ENCODE measurements around the gene HSD11B2.

The HSD11B2 gene

GRCh38 chr16:67396159-67397035, 34.5 kb upstream of the HSD11B2 start:
- DNase-seq, result peak; percentile 72

- DNase-seq, result no peak
These were observed 33.7 kb upstream of the HSD11B2 start for GRCh38 chr16:67397036-67397801.

GRCh38 chr16:67397812-67398545, 32.9 kb upstream of the HSD11B2 start:
- no peak for DNase-seq

GRCh38 chr16:67398546-67399217, 32.2 kb upstream of the HSD11B2 start:
- DNase-seq, result no peak

- DNase-seq, result no peak
These were observed 31.6 kb upstream of the HSD11B2 start for GRCh38 chr16:67399218-67399733.

- DNase-seq, result no peak
These were observed 30.9 kb upstream of the HSD11B2 start for GRCh38 chr16:67399749-67400704.

GRCh38 chr16:67400901-67401300, 30.0 kb upstream of the HSD11B2 start:
- DNase-seq, result no peak

- no peak for DNase-seq
These were observed 26.9 kb upstream of the HSD11B2 start for GRCh38 chr16:67403976-67404555.

GRCh38 chr16:67404740-67405226, 26.1 kb upstream of the HSD11B2 start:
- peak; percentile 7 for DNase-seq

GRCh38 chr16:67405336-67405735, 25.6 kb upstream of the HSD11B2 start:
- DNase-seq, result no peak

GRCh38 chr16:67406111-67406971, 24.6 kb upstream of the HSD11B2 start:
- DNase-seq, result no peak

- DNase-seq, result no peak
These were observed 23.6 kb upstream of the HSD11B2 start for GRCh38 chr16:67407176-67407787.

GRCh38 chr16:67407788-67408452, 23.0 kb upstream of the HSD11B2 start:
- no peak for DNase-seq

GRCh38 chr16:67409631-67410030, 21.3 kb upstream of the HSD11B2 start:
- DNase-seq, result no peak

- no peak for DNase-seq
These were observed 19.6 kb upstream of the HSD11B2 start for GRCh38 chr16:67411339-67411738.

GRCh38 chr16:67412294-67412693, 18.6 kb upstream of the HSD11B2 start:
- DNase-seq, result peak; percentile 12

GRCh38 chr16:67413978-67414911, 16.7 kb upstream of the HSD11B2 start:
- no peak for DNase-seq
